HCT116 (cell line): ENCODE results near the gene STRN. TPM values are rescaled to one million over a fixed set of nuclear protein-coding genes. Genes with fewer than 3 reads are reported as not detected.

Experiments used
- ATAC-seq: fragments of 200-7000 bp; cut with Tn5 transposase; 2 replicates; pipeline ENCODE4 v1.9.1; 2020; ENCODE audit warnings: mild to moderate bottlenecking, moderate library complexity
- BruUV-seq: library from RNA; stranded (reverse); fragments of 400-500 nt; replicated peaks from 2 replicates; lab custom pipeline; 2021; lab: Mats Ljungman, UMichigan
- CTCF ChIA-PET: fragments of 300-600 bp; sonication (Branson Sonifier 250); formaldehyde crosslinking; loops from one replicate; lab custom pipeline; 2021; ENCODE audit warnings: antibody characterized with exemption; lab: Charles Lee
- POLR2A ChIA-PET: fragments of 300-600, 350-600 bp; sonication (Branson Sonifier 250); formaldehyde crosslinking; loops from one replicate; lab custom pipeline; 2021; ENCODE audit warnings: antibody characterized with exemption; lab: Charles Lee
- RAD21 ChIA-PET, 2 experiments: fragments of 300-600 bp; sonication (Branson Sonifier 250); formaldehyde crosslinking; loops; one replicate each; lab custom pipeline; 2023; ENCODE audit warnings: low total read pairs in 2 of 2; ENCODE audit not compliant: uncharacterized antibody in 2 of 2, unreplicated experiment in 2 of 2, low non-redundant PET in 1 of 2; lab: Charles Lee
- DNase-seq: peaks from one replicate; pipeline ENCODE4 v3.0.0-alpha.2; 2010; ENCODE audit warnings: low read depth, low spot score
- H2AFZ ChIP-seq: fragments of 200-600 bp; shearing (Covaris generic), sonication (generic); 2 replicates; pipeline ENCODE4 v1.6.1; 2017; ENCODE audit warnings: low read depth, mixed run types, mixed read lengths, antibody characterized with exemption, low read length; ENCODE audit not compliant: poor library complexity, severe bottlenecking
- H3K27ac ChIP-seq: 2 replicates; pipeline ENCODE4 v1.5.1; 2012; ENCODE audit warnings: low read depth, low read length
- H3K27me3 ChIP-seq: fragments of 200-600 bp; sonication (generic); 2 replicates; pipeline ENCODE4 v1.6.1; 2016; ENCODE audit warnings: mixed run types, low read length, mixed read lengths; ENCODE audit not compliant: insufficient read depth
- H3K36me3 ChIP-seq, 2 experiments: fragments of 200-500 bp in 1 of 2; fragments of 200-600 bp in 1 of 2; sonication (Bioruptor generic) in 1 of 2; sonication (generic) in 1 of 2; 2 replicates each; pipeline versions ENCODE4 v1.5.1 to v1.6.1; 2014 to 2016; ENCODE audit warnings: low read length in 2 of 2, inconsistent platforms in 1 of 2, mixed read lengths in 1 of 2, mixed run types in 1 of 2; ENCODE audit not compliant: insufficient read depth in 2 of 2, control insufficient read depth in 1 of 2
- H3K4me1 ChIP-seq, 2 experiments: fragments of 200-600 bp in 1 of 2; sonication (generic) in 1 of 2; 2 replicates each; pipeline versions ENCODE4 v1.5.1 to v1.6.1; 2012 to 2017; ENCODE audit warnings: low read length in 2 of 2, inconsistent platforms in 1 of 2, mild to moderate bottlenecking in 1 of 2, mixed read lengths in 1 of 2, mixed run types in 1 of 2, moderate library complexity in 1 of 2; ENCODE audit not compliant: insufficient read depth in 2 of 2, control insufficient read depth in 1 of 2
- H3K4me2 ChIP-seq: fragments of 200-600 bp; sonication (generic); 2 replicates; pipeline ENCODE4 v1.6.1; 2017; ENCODE audit warnings: mixed run types, low read length, mixed read lengths
- H3K4me3 ChIP-seq, 2 experiments: fragments of 200-600 bp in 1 of 2; sonication (generic) in 1 of 2; replicated peaks in 1 of 2; 2 replicates each; pipeline ENCODE4 v1.5.1; 2011 to 2016; ENCODE audit warnings: low read length in 2 of 2, control low read depth in 1 of 2, low read depth in 1 of 2, mild to moderate bottlenecking in 1 of 2, mixed read lengths in 1 of 2, mixed run types in 1 of 2
- H3K79me2 ChIP-seq: fragments of 200-600 bp; sonication (generic); 2 replicates; pipeline ENCODE4 v1.6.1; 2017; ENCODE audit warnings: mild to moderate bottlenecking, mixed run types, low read length, moderate library complexity, mixed read lengths; ENCODE audit not compliant: insufficient read depth
- H3K9ac ChIP-seq: fragments of 200-600 bp; sonication (generic); 2 replicates; pipeline ENCODE4 v1.6.1; 2016; ENCODE audit warnings: low read length, mixed read lengths
- H3K9me2 ChIP-seq: fragments of 200-600 bp; sonication (generic), shearing (Covaris generic); 2 replicates; pipeline ENCODE4 v1.6.1; 2017; ENCODE audit warnings: mixed run types, mild to moderate bottlenecking, moderate library complexity; ENCODE audit not compliant: insufficient read depth
- H3K9me3 ChIP-seq, 2 experiments: fragments of 200-500 bp in 1 of 2; fragments of 200-600 bp in 1 of 2; sonication (Bioruptor generic) in 1 of 2; sonication (generic) in 1 of 2; 2 replicates each; pipeline ENCODE4 v1.6.1; 2014 to 2017; ENCODE audit warnings: low read length in 2 of 2, mixed read lengths in 2 of 2, inconsistent platforms in 1 of 2, low read depth in 1 of 2, mild to moderate bottlenecking in 1 of 2, mixed run types in 1 of 2, moderate library complexity in 1 of 2; ENCODE audit not compliant: control insufficient read depth in 1 of 2, insufficient read depth in 1 of 2
- H4K20me1 ChIP-seq: fragments of 200-600 bp; sonication (generic), shearing (Covaris generic); 2 replicates; pipeline ENCODE4 v1.6.1; 2017; ENCODE audit warnings: mixed run types, mild to moderate bottlenecking, moderate library complexity; ENCODE audit not compliant: insufficient read depth
- CBX3 ChIP-seq: IDR thresholded peaks from 2 replicates; pipeline ENCODE4 v1.6.1; 2012; ENCODE audit warnings: low read depth
- EZH2phosphoT487 ChIP-seq: fragments of 200-600 bp; IDR thresholded peaks from 2 replicates; pipeline ENCODE4 v1.6.1; 2018; ENCODE audit warnings: antibody characterized with exemption, borderline replicate concordance
- JUND ChIP-seq: IDR thresholded peaks from 2 replicates; pipeline ENCODE4 v1.6.1; 2012
- MAX ChIP-seq: IDR thresholded peaks from 2 replicates; pipeline ENCODE4 v1.6.1; 2012
- POLR2AphosphoS5 ChIP-seq: IDR thresholded peaks from 2 replicates; pipeline ENCODE4 v1.6.1; 2011; ENCODE audit warnings: mild to moderate bottlenecking, low read depth, low read length, moderate library complexity
- RAD21 ChIP-seq: IDR thresholded peaks from 2 replicates; pipeline ENCODE4 v1.6.1; 2012; ENCODE audit warnings: low read depth, mild to moderate bottlenecking
- REST ChIP-seq: IDR thresholded peaks from 2 replicates; pipeline ENCODE4 v1.6.1; 2012; ENCODE audit warnings: low read depth
- SIN3A ChIP-seq: IDR thresholded peaks from 2 replicates; pipeline ENCODE4 v1.6.1; 2012; ENCODE audit warnings: low read depth
- SP1 ChIP-seq: IDR thresholded peaks from 2 replicates; pipeline ENCODE4 v1.6.1; 2012; ENCODE audit warnings: low read depth
- TCF7L2 ChIP-seq: IDR thresholded peaks from 2 replicates; pipeline ENCODE4 v1.7.0; 2011; ENCODE audit warnings: borderline replicate concordance, inconsistent platforms; ENCODE audit not compliant: insufficient read depth, insufficient read length; ENCODE audit errors: extremely low read depth
- YY1 ChIP-seq: IDR thresholded peaks from 2 replicates; pipeline ENCODE4 v1.6.1; 2011; ENCODE audit warnings: low read length, low read depth, moderate library complexity, mild to moderate bottlenecking; ENCODE audit not compliant: insufficient replicate concordance; ENCODE audit errors: extremely low read depth
- ZFX ChIP-seq: fragments of 450-650 bp; IDR thresholded peaks from 2 replicates; pipeline ENCODE4 v1.6.1; 2017
- ZNF274 ChIP-seq: fragments of 200-500 bp; sonication (Bioruptor generic); IDR thresholded peaks from 2 replicates; pipeline ENCODE4 v1.6.1; 2014; ENCODE audit warnings: mild to moderate bottlenecking, low read depth, low read length, inconsistent platforms
- intact Hi-C: fragments of 100-400 bp; cut with micrococcal nuclease; formaldehyde crosslinking; loops from 2 replicates; pipeline ENCODE4 v1.10.0; 2022
- total RNA-seq: library from RNA; stranded (reverse); gene quantifications from one replicate; pipeline ENCODE4 v1.2.1, GENCODE V29; 2021; ENCODE audit not compliant: unreplicated experiment
- TF ChIP-seq, protein P1 (sequence below): IDR thresholded peaks from 2 replicates; pipeline ENCODE4 v1.6.1; 2012
- TF ChIP-seq, protein P2 (sequence below): IDR thresholded peaks from 2 replicates; pipeline ENCODE4 v1.6.1; 2011; ENCODE audit warnings: mild to moderate bottlenecking, low read length, moderate library complexity; ENCODE audit not compliant: insufficient replicate concordance; ENCODE audit errors: extremely low read depth

The STRN gene
- total RNA-seq, 1 experiment from 2014 or later: 26.4 TPM

GRCh38 chr2:36854241-36854640 is 112.1 kb downstream of the STRN start:
- POLR2A ChIA-PET: no interaction called here
- H3K9me3 ChIP-seq: no peaks in the 10 kb centered on the region
- no peaks in the 10 kb centered on the region for H4K20me1 ChIP-seq
- no peaks in the 10 kb centered on the region for H3K27me3 ChIP-seq
- H3K9ac ChIP-seq: no peak overlapping the region
- intact Hi-C loops: no loop called here
- no peak overlapping the region for H3K27ac ChIP-seq
- H3K4me2 ChIP-seq: no peak overlapping the region
- H3K4me3 ChIP-seq: no peak overlapping the region
- no peaks in the 10 kb centered on the region for H3K4me1 ChIP-seq
- RAD21 ChIA-PET: no interaction called here
- H2AFZ ChIP-seq: no peak overlapping the region
- H3K9me2 ChIP-seq: no peaks in the 10 kb centered on the region
- no peak for TF ChIP-seq POLR2AphosphoS5
- TF ChIP-seq ZNF274: no peak
- no peak for TF ChIP-seq SIN3A
- TF ChIP-seq TCF7L2: no peak
- no peak for TF ChIP-seq YY1
- no peak for TF ChIP-seq ZFX
- TF ChIP-seq, protein P1, sequence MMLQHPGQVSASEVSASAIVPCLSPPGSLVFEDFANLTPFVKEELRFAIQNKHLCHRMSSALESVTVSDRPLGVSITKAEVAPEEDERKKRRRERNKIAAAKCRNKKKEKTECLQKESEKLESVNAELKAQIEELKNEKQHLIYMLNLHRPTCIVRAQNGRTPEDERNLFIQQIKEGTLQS: no peak
- no peak for TF ChIP-seq JUND
- BruUV-seq: no TSS peak
- CTCF ChIA-PET: interaction anchor here (1.7 kb wide), 1 partner anchor 69 kb away, joined by 6 read pairs; no protein-coding TSS in a partner anchor
- DNase-seq (no peak), ATAC-seq (no peak)
- peaks cover 0 to 4% of the 10 kb centered on the region in 2 experiments; a peak in 1 of 4 replicates for H3K36me3 ChIP-seq
- H3K79me2 ChIP-seq: no peaks in the 10 kb centered on the region

- ChIA-PET CTCF (no interaction called here), RAD21 (no interaction called here)
- BruUV-seq: no TSS peak
- no peak for TF ChIP-seq CBX3
- TF ChIP-seq RAD21: no peak
- no peak for TF ChIP-seq EZH2phosphoT487
- TF ChIP-seq, protein P1: no peak
- TF ChIP-seq, protein P2, sequence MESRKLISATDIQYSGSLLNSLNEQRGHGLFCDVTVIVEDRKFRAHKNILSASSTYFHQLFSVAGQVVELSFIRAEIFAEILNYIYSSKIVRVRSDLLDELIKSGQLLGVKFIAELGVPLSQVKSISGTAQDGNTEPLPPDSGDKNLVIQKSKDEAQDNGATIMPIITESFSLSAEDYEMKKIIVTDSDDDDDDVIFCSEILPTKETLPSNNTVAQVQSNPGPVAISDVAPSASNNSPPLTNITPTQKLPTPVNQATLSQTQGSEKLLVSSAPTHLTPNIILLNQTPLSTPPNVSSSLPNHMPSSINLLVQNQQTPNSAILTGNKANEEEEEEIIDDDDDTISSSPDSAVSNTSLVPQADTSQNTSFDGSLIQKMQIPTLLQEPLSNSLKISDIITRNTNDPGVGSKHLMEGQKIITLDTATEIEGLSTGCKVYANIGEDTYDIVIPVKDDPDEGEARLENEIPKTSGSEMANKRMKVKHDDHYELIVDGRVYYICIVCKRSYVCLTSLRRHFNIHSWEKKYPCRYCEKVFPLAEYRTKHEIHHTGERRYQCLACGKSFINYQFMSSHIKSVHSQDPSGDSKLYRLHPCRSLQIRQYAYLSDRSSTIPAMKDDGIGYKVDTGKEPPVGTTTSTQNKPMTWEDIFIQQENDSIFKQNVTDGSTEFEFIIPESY: no peak
- no peak for TF ChIP-seq YY1
- no peak for TF ChIP-seq SP1
- TF ChIP-seq REST: no peak
- TF ChIP-seq MAX: no peak
These were observed 117.1 kb downstream of the STRN start for GRCh38 chr2:36849265-36849664.

More at GRCh38 chr2:36849265-36849664, 117.1 kb downstream of the STRN start:
- Histone ChIP-seq H3K9me3 (no peaks in the 10 kb centered on the region), H3K9me2 (no peaks in the 10 kb centered on the region), H3K27ac (no peak overlapping the region), H3K4me2 (no peak overlapping the region), H2AFZ (no peak overlapping the region), H4K20me1 (no peaks in the 10 kb centered on the region), H3K27me3 (no peaks in the 10 kb centered on the region), H3K9ac (no peak overlapping the region), H3K79me2 (no peaks in the 10 kb centered on the region), H3K4me3 (no peak overlapping the region), H3K4me1 (no peaks in the 10 kb centered on the region), H3K36me3 (peaks cover 0 to 4% of the 10 kb centered on the region in 2 experiments; a peak in 2 of 4 replicates)
- intact Hi-C loops: no loop called here
- DNase-seq (no peak), ATAC-seq (no peak)
- POLR2A ChIA-PET: no interaction called here
